HG02840 (cell line): ENCODE results near the gene SMTN.
"Not testable (repeated sequence)": the region's sequence is repeated elsewhere in the genome, so short reads cannot be mapped to it uniquely, and the experiment has no call there.

Experiments
- ATAC-seq: cut with Tn5 transposase; IDR thresholded peaks from one replicate; pipeline ENCODE4 v1.9.1; 2021; ENCODE audit warnings: mild to moderate bottlenecking, moderate library complexity, moderate number of reproducible peaks; ENCODE audit not compliant: unreplicated experiment, low FRiP score

Gene SMTN

GRCh38 chr22:31069691-31070314 lies 11.3 kb upstream of the SMTN start:
- not testable (repeated sequence) for ATAC-seq

GRCh38 chr22:31073125-31073524 lies 8.0 kb upstream of the SMTN start:
- ATAC-seq: not testable (repeated sequence)

- not testable (repeated sequence) for ATAC-seq
Observed at GRCh38 chr22:31073545-31074145, 7.5 kb upstream of the SMTN start.

- ATAC-seq: no peak
Observed at GRCh38 chr22:31075961-31076360, 5.2 kb upstream of the SMTN start.

- no peak for ATAC-seq
Observed at GRCh38 chr22:31077681-31078080, 3.4 kb upstream of the SMTN start.

- ATAC-seq: not testable (repeated sequence)
Observed at GRCh38 chr22:31078389-31078788, 2.7 kb upstream of the SMTN start.

- no peak for ATAC-seq
Observed at GRCh38 chr22:31079095-31079642, 1.9 kb upstream of the SMTN start.

- no peak for ATAC-seq
Observed at GRCh38 chr22:31080164-31080847, 812 bp upstream of the SMTN start.

GRCh38 chr22:31081963-31082605 lies 966 bp downstream of the SMTN start:
- ATAC-seq: no peak

- ATAC-seq: no peak
Observed at GRCh38 chr22:31082606-31083376, 1.7 kb downstream of the SMTN start.

- no peak for ATAC-seq
Observed at GRCh38 chr22:31083377-31083768, 2.3 kb downstream of the SMTN start.

GRCh38 chr22:31083923-31084810 lies 3.0 kb downstream of the SMTN start:
- no peak for ATAC-seq

GRCh38 chr22:31084811-31085492 lies 3.8 kb downstream of the SMTN start:
- peak; percentile 53 for ATAC-seq

- no peak for ATAC-seq
Observed at GRCh38 chr22:31085493-31085824, 4.3 kb downstream of the SMTN start.

- no peak for ATAC-seq
Observed at GRCh38 chr22:31085928-31086327, 4.8 kb downstream of the SMTN start.

GRCh38 chr22:31086703-31087330 lies 5.7 kb downstream of the SMTN start:
- no peak for ATAC-seq

- ATAC-seq: no peak
Observed at GRCh38 chr22:31087744-31088215, 6.7 kb downstream of the SMTN start.

- ATAC-seq: no peak
Observed at GRCh38 chr22:31088233-31088986, 7.3 kb downstream of the SMTN start.
